Measurements from ENCODE around the gene ATP1A2. TPM values are rescaled to one million over a fixed set of nuclear protein-coding genes. Genes with fewer than 3 reads are reported as not detected.

The ATP1A2 gene
- total and polyA plus RNA-seq, 4 donors = 15.3 to 27.7 (median 25.9) TPM

DNA sequence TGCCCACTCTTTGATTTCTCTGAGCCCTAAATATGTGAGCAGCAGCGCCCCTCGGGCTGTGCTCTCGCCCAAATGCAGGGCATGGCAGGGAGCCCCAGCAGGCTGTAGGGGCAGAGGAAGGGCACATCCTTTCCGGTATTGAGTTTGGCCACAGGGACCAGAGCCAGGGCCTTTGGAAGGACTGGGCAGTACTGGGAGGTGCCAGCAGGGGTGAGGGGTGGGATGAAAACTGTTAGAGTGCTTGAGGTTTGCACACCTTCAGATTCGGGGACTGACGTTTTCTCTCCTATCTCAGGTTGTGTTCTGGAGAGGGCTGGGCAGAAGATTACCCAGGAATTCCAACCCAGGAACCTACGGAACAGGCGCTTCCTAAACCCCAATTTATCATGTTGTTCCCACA, 2.2 kb upstream of the ATP1A2 start:
- DNase-seq = no peak
- intact Hi-C loops (cut with DNase I) = no loop called here
- Histone ChIP-seq H3K9me3 (ENCODE audit: control insufficient read depth, low read length) (no peaks in the 10 kb centered on the region), H3K4me1 (ENCODE audit: control insufficient read depth in 1 of 2, insufficient read depth in 2 of 2, low read length in 2 of 2) (no peaks in the 10 kb centered on the region), H3K27ac (ENCODE audit: low read depth in 1 of 2, low read length in 2 of 2) (peak overlapping the region; percentile 55 to 58), H3K27me3 (ENCODE audit: control insufficient read depth in 1 of 2, insufficient read depth in 2 of 2, low read length in 1 of 2) (no peaks in the 10 kb centered on the region), H3K4me3 (ENCODE audit: low read length in 2 of 2) (no peak overlapping the region), H3K36me3 (ENCODE audit: control insufficient read depth in 1 of 2, insufficient read depth in 2 of 2, low read length in 1 of 2) (no peaks in the 10 kb centered on the region)
- no peak for ATAC-seq (ENCODE audit: low FRiP score)
- 49 to 52% methylated on average over 8 of the region's 8 CpGs for WGBS, 2 donors

DNA sequence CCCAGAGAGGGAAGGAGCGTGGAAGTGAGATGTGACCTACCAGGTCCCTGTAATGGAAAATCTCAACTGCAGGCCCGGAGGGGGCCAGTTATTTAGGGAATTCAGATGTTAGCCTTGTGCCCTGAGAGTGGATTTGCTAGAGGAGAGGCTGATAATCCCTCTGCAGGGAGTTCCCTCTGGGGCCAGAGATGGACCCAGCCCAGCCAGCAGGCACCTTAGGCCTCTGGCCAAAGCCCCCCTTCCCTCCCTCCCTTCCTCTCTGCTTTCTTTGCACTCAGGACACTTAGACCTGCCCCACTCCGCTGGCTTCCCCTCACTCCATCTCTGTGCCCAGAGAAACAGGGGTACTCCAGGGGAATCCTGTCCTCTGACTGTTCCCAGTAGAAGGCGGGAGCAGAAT, 1.5 kb upstream of the ATP1A2 start:
- Histone ChIP-seq H3K36me3 (ENCODE audit: control insufficient read depth in 1 of 2, insufficient read depth in 2 of 2, low read length in 1 of 2) (no peaks in the 10 kb centered on the region), H3K27me3 (ENCODE audit: control insufficient read depth in 1 of 2, insufficient read depth in 2 of 2, low read length in 1 of 2) (no peaks in the 10 kb centered on the region), H3K4me1 (ENCODE audit: control insufficient read depth in 1 of 2, insufficient read depth in 2 of 2, low read length in 2 of 2) (no peaks in the 10 kb centered on the region), H3K9me3 (ENCODE audit: control insufficient read depth, low read length) (no peaks in the 10 kb centered on the region), H3K27ac (ENCODE audit: low read depth in 1 of 2, low read length in 2 of 2) (peak overlapping the region; percentile 55 to 63), H3K4me3 (ENCODE audit: low read length in 2 of 2) (no peak overlapping the region)
- DNase-seq = no peak
- WGBS, 2 donors = 14 to 17% methylated on average over 4 of the region's 4 CpGs
- intact Hi-C loops (cut with DNase I) = no loop called here
- ATAC-seq (ENCODE audit: low FRiP score) = peak; percentile 1

GRCh38 chr1:160116283-160117147, 956 bp downstream of the ATP1A2 start:
- H3K9me3 ChIP-seq (ENCODE audit: control insufficient read depth, low read length) = no peaks in the 10 kb centered on the region
- intact Hi-C loops (cut with DNase I) = loop anchor here in 1 of 2 donors (5.0 kb wide), 2 partner anchors 36 to 76 kb away; partner anchors contain the start of genes ATP1A4 and CASQ1
- H3K4me3 ChIP-seq (ENCODE audit: low read length in 2 of 2) = peak overlapping the region; percentile 1 to 72
- H3K4me1 ChIP-seq (ENCODE audit: control insufficient read depth in 1 of 2, insufficient read depth in 2 of 2, low read length in 2 of 2) = no peaks in the 10 kb centered on the region
- H3K27ac ChIP-seq (ENCODE audit: low read depth in 1 of 2, low read length in 2 of 2) = peak overlapping the region; percentile 15 to 81
- no peaks in the 10 kb centered on the region for H3K27me3 ChIP-seq (ENCODE audit: control insufficient read depth in 1 of 2, insufficient read depth in 2 of 2, low read length in 1 of 2)
- no peak for DNase-seq
- 7 to 8% methylated on average over 12 of the region's 12 CpGs for WGBS, 2 donors
- H3K36me3 ChIP-seq (ENCODE audit: control insufficient read depth in 1 of 2, insufficient read depth in 2 of 2, low read length in 1 of 2) = no peaks in the 10 kb centered on the region
- ATAC-seq (ENCODE audit: low FRiP score) = peak; percentile 16

- H3K27ac ChIP-seq (ENCODE audit: low read depth in 1 of 2, low read length in 2 of 2) = peak overlapping the region in 1 of 2 donors; percentile 81
- H3K4me1 ChIP-seq (ENCODE audit: control insufficient read depth in 1 of 2, insufficient read depth in 2 of 2, low read length in 2 of 2) = no peaks in the 10 kb centered on the region
- DNase-seq (no peak), ATAC-seq (ENCODE audit: low FRiP score) (no peak)
- no peaks in the 10 kb centered on the region for H3K36me3 ChIP-seq (ENCODE audit: control insufficient read depth in 1 of 2, insufficient read depth in 2 of 2, low read length in 1 of 2)
- intact Hi-C loops (cut with DNase I) = loop anchor here in 1 of 2 donors (5.0 kb wide), 2 partner anchors 35 to 75 kb away; partner anchors contain the start of genes ATP1A4 and CASQ1
- no peaks in the 10 kb centered on the region for H3K9me3 ChIP-seq (ENCODE audit: control insufficient read depth, low read length)
- 0 to 2% methylated on average over 1 of the region's 1 CpG for WGBS, 2 donors
- no peaks in the 10 kb centered on the region for H3K27me3 ChIP-seq (ENCODE audit: control insufficient read depth in 1 of 2, insufficient read depth in 2 of 2, low read length in 1 of 2)
- peak overlapping the region; percentile 6 to 72 for H3K4me3 ChIP-seq (ENCODE audit: low read length in 2 of 2)
These were observed 1.7 kb downstream of the ATP1A2 start for GRCh38 chr1:160117300-160117699.

GRCh38 chr1:160117709-160118183, 2.2 kb downstream of the ATP1A2 start:
- Histone ChIP-seq H3K27ac (ENCODE audit: low read depth in 1 of 2, low read length in 2 of 2) (peak overlapping the region in 1 of 2 donors; percentile 66), H3K4me1 (ENCODE audit: control insufficient read depth in 1 of 2, insufficient read depth in 2 of 2, low read length in 2 of 2) (no peaks in the 10 kb centered on the region), H3K36me3 (ENCODE audit: control insufficient read depth in 1 of 2, insufficient read depth in 2 of 2, low read length in 1 of 2) (no peaks in the 10 kb centered on the region), H3K4me3 (ENCODE audit: low read length in 2 of 2) (peak overlapping the region; percentile 6 to 72), H3K27me3 (ENCODE audit: control insufficient read depth in 1 of 2, insufficient read depth in 2 of 2, low read length in 1 of 2) (no peaks in the 10 kb centered on the region), H3K9me3 (ENCODE audit: control insufficient read depth, low read length) (no peaks in the 10 kb centered on the region)
- DNase-seq (no peak), ATAC-seq (ENCODE audit: low FRiP score) (peak; percentile 52)
- 0 to 5% methylated on average over 8 of the region's 8 CpGs for WGBS, 2 donors
- intact Hi-C loops (cut with DNase I) = loop anchor here in 1 of 2 donors (5.0 kb wide), 2 partner anchors 35 to 75 kb away; partner anchors contain the start of genes ATP1A4 and CASQ1

DNA sequence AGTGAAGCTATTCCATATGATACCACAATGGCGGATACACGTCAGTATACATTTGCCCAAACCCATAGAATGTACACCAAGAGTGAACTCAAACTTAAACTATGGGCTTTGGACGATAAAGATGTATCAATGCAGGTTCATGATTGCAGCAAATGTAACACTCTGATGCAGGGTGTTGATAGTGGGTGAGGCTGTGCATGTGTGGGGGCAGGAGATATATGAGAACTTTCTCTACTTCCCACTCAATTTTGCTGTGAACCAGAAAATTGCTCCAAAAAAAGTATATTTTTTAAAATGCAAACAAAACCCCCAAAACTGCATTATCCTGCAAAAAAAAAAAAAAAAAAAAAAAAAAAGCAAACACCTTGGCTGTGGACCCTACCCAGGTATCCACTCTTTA, 3.4 kb downstream of the ATP1A2 start:
- H3K27ac ChIP-seq (ENCODE audit: low read depth in 1 of 2, low read length in 2 of 2) = no peak overlapping the region
- intact Hi-C loops (cut with DNase I) = loop anchor here in 1 of 2 donors (5.0 kb wide), 2 partner anchors 33 to 73 kb away; partner anchors contain the start of genes ATP1A4 and CASQ1

GRCh38 chr1:160120797-160121196, 5.2 kb downstream of the ATP1A2 start:
- H3K36me3 ChIP-seq (ENCODE audit: control insufficient read depth in 1 of 2, insufficient read depth in 2 of 2, low read length in 1 of 2) = no peaks in the 10 kb centered on the region
- intact Hi-C loops (cut with DNase I) = no loop called here
- H3K4me3 ChIP-seq (ENCODE audit: low read length in 2 of 2) = no peak overlapping the region
- no peaks in the 10 kb centered on the region for H3K9me3 ChIP-seq (ENCODE audit: control insufficient read depth, low read length)
- H3K27ac ChIP-seq (ENCODE audit: low read depth in 1 of 2, low read length in 2 of 2) = no peak overlapping the region
- WGBS, 2 donors = 80 to 94% methylated on average over 5 of the region's 5 CpGs
- H3K27me3 ChIP-seq (ENCODE audit: control insufficient read depth in 1 of 2, insufficient read depth in 2 of 2, low read length in 1 of 2) = no peaks in the 10 kb centered on the region
- H3K4me1 ChIP-seq (ENCODE audit: control insufficient read depth in 1 of 2, insufficient read depth in 2 of 2, low read length in 2 of 2) = peaks cover 0 to 2% of the 10 kb centered on the region in 2 donors
- DNase-seq (no peak), ATAC-seq (ENCODE audit: low FRiP score) (no peak)

More for the DNA sequence above, 3.4 kb downstream of the ATP1A2 start:
- no peaks in the 10 kb centered on the region for H3K36me3 ChIP-seq (ENCODE audit: control insufficient read depth in 1 of 2, insufficient read depth in 2 of 2, low read length in 1 of 2)
- no peaks in the 10 kb centered on the region for H3K27me3 ChIP-seq (ENCODE audit: control insufficient read depth in 1 of 2, insufficient read depth in 2 of 2, low read length in 1 of 2)
- H3K9me3 ChIP-seq (ENCODE audit: control insufficient read depth, low read length) = no peaks in the 10 kb centered on the region
- H3K4me1 ChIP-seq (ENCODE audit: control insufficient read depth in 1 of 2, insufficient read depth in 2 of 2, low read length in 2 of 2) = no peaks in the 10 kb centered on the region
- 86 to 88% methylated on average over 3 of the region's 3 CpGs for WGBS, 2 donors
- DNase-seq (no peak), ATAC-seq (ENCODE audit: low FRiP score) (no peak)
- H3K4me3 ChIP-seq (ENCODE audit: low read length in 2 of 2) = no peak overlapping the region

DNA sequence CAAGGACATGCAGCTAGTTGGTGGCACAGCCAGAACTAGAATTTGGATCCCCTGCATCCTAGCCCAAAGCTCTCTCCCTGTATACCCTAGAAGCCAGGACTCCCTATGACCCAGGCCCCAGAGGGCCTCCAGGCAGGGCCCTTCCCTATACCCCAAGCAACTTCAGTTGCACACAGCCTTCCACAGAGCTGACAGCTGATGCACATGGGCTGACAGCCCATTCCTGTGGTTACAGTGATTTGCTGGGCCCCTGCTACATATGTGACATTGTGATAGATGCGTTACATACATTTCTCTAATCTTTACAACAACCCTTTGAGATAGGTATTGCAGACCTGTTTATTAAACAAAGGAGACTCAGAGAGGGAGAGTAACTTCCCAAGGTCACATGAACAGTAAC, 5.8 kb downstream of the ATP1A2 start:
- no peak overlapping the region for H3K27ac ChIP-seq (ENCODE audit: low read depth in 1 of 2, low read length in 2 of 2)
- no peaks in the 10 kb centered on the region for H3K9me3 ChIP-seq (ENCODE audit: control insufficient read depth, low read length)
- no peaks in the 10 kb centered on the region for H3K27me3 ChIP-seq (ENCODE audit: control insufficient read depth in 1 of 2, insufficient read depth in 2 of 2, low read length in 1 of 2)
- peaks cover 0 to 2% of the 10 kb centered on the region in 2 donors for H3K4me1 ChIP-seq (ENCODE audit: control insufficient read depth in 1 of 2, insufficient read depth in 2 of 2, low read length in 2 of 2)
- DNase-seq (no peak), ATAC-seq (ENCODE audit: low FRiP score) (no peak)
- H3K4me3 ChIP-seq (ENCODE audit: low read length in 2 of 2) = no peak overlapping the region
- WGBS, 2 donors = 89 to 91% methylated on average over 1 of the region's 1 CpG
- intact Hi-C loops (cut with DNase I) = no loop called here
- H3K36me3 ChIP-seq (ENCODE audit: control insufficient read depth in 1 of 2, insufficient read depth in 2 of 2, low read length in 1 of 2) = no peaks in the 10 kb centered on the region

Measured in aorta (tissue), 5 donors.